NCI-H774 (cell line): ENCODE measurements around the gene BAIAP2.

Experiments
- DNase-seq: peaks from one replicate; lab custom pipeline; 2025; lab: John Stamatoyannopoulos, UW

Gene BAIAP2

DNA sequence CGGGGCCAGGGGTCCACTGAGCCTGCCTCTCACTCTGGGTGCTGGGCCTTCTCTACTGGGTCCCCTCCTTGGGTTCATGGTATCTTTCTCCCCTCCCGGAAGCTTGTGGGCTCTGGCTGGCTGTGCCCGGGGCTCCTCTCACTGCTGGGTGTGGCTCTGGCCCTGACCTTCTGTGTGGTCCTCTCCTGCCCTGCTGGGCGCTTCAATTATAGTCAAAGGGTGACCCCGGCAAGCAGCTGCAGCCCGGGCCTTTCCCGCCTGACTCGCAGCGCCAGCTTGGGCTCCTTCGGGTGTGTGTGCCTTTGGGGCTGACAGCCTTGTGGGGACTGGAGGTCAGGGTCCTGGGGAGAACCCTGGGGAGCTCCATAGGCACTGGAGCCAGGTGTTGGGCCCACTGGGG, 76.1 kb downstream of the BAIAP2 start:
- no peak for DNase-seq

DNA sequence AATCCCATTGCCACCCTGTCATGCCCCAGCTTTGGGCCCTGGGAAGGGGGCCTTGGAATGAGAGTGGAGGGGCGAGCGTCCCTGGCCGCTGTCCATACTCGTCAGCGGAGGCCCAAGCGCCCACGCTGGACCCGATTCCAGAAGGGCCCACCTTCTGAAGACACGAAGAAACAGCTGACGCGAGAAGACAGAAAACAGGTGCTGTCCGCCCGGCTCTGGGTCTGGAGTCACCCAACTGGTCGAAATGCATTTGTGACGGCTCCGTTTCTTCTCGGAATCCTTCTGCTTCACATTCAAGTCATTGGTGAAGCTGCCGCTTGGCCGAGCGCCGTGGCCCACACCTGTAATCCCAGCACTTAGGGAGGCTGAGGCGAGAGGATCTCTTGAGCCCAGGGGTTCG, 77.5 kb downstream of the BAIAP2 start:
- no peak for DNase-seq

DNA sequence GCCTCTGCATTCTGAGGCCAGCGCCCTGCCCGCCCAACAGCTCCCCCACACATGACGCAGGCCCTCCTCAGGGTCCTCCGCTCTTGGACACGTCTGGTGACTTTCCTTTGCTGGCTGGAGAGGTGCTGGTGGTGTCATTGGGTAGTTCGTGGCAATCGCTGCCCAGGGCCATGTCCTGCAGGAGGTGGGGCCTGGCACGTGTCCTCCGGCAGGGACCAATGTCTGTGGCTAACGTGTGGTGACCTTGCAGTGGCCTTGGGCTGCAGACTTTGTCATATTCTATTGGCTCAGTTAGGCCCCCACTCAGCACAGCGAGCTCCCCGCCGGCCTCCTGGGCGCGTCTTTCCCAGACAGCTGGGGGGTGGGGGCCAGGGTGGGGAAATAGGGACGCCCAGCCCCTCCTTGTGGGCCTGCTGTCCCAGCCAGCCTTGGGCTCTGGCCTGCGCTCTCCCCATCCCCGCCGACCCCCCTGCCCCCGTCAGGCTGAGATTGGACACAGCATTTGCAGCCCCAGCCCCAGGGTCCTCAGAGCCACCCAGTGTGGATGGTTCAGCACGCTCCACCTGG, 78.3 kb downstream of the BAIAP2 start:
- no peak for DNase-seq

DNA sequence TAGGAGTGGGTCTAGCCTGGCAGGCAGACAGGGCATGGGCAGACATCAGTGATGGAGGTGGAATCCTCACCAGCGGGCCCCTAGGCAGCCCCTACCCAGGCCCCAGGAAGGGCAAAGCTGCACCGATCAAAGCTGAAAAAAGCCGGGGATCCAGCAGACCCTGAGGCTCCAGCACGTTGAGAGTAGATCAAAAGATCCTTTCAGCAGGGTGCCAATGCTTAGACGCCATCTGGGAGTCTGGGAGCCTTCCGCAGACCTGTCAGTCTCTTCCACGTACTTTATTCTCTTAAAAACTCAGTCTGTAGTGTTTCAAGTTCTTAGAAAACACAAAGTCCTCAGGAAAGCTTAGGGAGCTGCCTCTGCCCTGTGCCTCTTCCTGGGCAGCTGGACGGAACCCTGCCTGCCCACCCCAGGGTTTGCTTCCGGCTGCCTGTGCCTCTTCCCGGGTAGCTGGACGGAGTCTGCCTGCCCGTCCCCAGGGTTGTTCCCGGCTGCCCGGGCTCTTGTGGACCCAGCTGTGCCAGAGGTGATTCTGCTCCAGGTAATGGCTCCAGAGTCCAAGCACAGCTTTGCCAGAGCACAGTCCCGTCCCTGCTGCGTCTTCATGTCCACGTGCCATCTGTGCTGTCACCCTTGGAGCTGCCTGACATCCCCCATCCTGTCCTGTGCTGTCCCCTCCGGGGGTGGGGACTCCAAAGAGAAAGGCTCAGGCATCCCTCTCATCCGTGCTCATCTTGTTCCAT, 79.6 kb downstream of the BAIAP2 start:
- no peak for DNase-seq

DNA sequence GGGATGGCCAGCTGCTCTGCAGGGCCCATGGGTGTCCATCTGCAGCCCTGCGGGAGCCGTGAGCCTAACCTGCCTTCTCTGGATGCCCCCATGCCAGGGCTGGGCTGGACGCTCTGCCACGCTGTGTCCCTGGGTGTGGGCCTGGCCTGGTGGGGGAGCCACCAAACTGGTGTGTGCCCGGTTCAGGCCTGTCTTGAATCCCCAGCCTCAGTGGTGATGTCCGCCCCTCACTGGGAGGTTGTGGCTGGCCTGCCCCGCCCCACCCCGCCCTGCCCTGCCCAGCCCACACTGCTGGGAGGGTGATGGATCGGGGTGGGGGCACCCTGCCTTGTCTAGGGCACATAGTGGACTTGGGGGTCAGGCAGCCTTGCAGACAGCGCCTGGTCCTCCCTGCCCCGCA, 80.3 kb downstream of the BAIAP2 start:
- no peak for DNase-seq

DNA sequence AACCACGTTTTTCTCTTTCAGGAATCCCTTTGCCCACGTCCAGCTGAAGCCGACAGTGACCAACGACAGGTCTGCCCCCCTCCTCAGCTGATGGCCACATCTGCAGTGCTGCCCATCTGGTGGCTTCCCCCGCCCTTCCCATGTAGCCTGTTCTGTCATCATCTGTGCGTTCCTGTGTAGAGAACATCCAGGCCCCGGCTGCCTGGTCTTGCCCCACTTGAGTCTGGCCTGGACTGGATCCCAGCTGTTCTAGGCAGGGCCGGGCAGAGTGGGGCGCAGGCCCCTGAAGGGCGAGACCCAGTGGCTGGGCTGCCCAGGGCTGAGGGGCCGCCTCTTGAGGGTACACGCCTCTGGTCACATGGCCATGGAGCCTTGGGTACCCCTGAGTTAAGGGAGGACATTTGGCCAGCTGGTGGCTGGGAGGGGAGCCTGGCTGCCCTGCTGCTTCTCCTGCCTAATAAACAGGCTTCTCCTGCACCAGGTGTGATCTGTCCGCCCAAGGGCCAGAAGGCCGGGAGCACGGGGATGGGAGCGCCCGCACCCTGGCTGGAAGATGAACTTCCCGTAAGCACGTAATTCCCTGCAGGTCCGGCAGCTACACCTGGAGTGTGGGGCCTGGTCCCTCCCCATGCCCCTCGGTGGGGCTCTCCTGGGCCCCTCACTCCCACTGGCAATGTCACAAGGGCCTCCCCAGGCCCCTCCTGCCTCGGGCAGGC, 81.0 kb downstream of the BAIAP2 start:
- DNase-seq = no peak

DNA sequence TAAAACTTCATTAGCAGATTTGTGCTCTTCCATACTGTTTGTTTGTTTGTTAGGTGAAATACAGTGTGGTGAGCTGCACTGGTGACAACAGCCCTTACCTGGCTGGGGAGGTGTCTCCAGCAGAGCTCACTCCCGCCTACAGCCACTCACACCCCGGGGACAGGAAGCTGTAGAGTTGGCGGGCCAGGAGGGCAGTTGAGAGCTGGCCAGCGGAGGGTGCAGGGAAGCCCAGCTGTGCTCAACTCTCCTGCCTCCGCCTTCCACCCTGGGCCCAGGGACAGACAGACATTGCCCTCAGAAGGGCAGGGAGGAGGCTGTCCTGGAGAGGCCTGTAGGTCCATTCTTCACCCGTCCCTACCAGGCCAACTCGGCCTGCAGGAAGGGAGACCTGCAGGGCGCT, 81.8 kb downstream of the BAIAP2 start:
- no peak for DNase-seq

DNA sequence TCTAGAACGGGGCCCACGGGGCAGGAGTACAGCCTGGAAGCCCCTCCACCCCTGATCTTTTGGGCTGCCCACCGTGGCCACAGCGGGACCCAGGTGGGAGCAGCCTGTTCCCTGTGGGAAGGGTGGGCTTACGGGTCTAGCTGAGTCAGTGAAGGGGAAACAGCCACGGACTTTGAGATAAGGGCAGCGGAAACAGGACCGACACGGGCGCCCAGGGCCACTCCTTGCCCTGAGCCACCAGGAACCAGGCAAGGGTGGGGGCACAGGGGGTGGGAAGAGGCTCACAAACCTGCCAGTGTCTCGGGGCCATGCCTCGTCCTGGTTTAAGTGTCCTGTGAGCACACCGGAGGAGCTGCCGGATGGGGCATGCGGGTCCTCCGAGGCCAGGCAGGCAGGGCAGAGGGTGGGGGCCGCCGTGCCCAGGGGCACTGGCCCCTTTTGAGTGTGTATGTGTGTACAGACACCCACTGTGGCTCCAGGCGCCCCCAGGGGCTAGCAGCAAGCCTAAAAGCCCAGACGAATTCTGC, 82.8 kb downstream of the BAIAP2 start:
- DNase-seq = no peak

DNA sequence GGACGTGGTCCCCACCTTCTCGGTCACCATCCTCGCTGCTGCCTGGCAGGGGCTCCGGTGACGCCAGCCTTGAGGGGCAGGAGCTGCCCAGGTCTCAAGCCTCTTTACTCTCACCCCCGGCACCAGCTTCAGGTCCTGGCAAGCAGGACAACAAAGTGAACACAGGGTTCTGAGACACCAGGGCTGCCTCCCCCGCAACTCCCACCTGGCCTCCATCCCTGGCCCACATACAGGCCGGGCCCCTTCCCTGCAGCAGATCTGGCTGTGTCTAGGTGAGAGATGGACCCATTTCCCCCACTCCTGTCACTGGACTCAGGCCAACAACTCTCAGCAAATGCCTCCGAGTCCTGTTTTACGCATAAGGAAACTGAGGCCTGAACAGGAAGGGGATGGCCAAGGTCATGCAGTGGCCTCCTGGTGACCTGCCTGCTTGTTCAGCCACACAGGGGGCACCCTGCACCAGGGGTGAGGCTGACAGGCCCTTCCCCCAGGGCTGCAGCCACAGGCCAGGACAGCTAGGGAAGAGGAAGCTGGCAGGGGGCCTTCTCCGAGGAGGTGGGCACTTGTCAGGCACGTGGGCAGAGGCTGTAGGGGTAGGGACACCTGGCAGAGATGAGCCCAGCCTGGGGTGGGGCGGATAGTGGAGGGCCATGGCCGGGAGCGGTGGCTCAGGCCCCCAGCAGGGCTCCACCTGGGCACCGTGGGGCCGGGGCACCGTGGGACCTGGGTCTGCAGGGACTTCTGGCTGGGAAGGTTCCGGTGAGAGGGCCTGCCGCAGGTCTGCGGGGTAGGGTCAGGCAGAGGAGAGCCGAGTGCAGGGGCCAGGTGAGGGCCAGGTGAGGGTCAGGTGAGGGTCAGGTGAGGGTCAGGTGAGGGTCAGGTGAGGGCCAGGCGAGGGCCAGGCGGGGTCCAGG, 83.6 kb downstream of the BAIAP2 start:
- DNase-seq = no peak

DNA sequence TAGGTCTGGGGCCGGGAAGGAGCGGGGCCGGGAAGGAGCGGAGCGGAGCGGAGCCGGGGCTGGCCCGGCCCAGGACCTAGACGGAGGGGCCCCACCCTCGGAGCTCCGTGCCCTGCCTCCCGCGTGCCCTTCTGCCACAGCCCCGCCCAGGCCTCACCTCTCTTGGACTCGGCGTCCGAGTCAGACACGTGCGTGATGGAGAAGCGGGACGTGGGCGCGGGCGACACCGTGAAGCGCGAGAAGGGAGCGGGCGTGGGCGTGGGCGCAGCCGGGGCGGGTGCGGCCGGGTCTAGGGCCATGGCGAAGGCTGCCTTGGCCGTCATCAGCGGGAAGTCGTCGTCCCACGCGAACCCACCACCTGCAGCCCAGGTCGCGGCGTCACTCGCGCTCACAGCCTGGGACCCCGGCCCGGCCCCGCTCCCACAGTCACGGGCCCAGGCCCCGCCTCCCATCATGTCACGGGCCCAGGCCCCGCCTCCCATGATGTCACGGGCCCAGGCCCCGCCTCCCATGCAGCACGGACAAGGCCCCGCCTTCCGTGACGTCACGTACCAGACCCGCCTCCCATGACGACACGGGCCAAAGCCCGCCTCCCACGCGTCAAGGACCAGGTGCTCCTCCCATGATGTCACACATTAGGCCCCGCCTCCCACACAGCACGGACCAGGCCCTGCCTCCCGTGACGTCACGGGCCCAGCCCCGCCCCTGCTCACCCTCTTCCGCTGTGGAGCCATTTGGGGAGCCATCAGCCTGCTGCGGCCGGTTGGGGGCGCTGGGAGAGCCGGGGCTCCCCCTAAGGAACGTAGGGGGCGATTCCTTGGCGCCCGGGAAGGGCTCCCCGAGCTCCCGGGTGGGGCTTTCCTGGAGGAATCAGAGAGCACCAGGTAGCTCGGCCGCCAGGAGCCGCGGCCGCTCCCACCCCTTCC, 84.5 kb downstream of the BAIAP2 start:
- DNase-seq = peak; percentile 48

DNA sequence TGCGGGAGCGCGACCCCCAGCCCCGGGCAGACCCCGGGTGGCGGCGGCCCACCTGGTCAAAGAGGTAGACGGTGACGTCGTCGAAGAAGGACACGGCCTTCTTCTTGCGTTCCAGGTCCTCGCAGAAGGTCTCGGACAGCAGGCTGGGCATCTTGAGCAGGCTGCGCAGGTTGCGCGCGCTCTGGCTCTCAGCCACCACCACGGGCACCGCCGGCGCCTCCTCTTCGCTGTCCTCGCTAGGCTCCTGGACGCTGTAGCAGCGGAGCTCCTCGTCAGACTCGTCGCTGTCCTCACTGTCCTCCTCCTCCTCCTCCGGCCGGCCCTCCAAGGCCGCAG, 85.2 kb downstream of the BAIAP2 start:
- no peak for DNase-seq

DNA sequence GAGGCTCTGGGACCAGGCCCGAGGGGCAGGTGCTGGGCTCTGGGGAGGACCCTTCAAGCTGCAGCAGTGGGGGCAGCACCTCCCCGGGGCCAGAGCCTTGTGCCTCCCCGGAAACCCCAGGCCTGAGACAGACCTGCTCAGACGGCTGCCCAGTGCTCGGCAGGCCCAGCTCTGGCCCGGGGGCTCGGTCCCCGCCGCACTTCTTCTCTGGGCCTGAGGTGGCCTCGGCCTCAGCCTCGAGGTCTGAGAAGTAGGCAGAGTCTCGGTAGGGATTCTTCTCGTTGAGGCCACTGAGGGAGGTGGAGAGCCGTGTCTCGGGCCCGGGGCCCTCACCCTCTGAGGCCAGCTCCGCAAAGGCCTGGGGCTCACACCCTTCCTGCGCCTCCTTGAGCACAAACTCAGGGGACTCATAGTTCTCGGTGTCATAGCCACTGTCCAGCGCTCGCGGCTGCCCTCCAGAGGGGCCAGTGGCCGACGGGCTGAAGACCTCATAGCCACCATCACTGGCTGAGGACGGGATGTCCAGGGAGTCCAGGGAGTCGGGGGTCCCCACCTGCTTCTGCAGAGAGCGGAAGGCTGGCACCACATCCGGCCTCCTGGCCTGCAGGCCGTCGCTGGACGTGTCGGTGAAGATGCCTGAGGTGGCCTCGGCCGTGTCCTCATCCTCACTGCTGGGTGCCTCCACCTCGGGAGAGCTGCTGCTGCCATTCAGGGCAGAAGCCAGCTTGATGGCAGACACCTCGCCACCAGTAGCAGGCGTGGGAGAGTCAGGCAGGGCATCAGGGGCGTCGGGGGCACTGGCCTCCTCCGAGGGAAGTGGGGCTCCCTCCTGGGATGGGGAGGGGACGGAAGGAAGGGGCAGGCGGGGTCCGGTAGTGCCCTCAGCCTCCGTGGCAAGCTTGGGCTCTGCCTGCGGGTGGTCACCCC, 86.0 kb downstream of the BAIAP2 start:
- DNase-seq = no peak

DNA sequence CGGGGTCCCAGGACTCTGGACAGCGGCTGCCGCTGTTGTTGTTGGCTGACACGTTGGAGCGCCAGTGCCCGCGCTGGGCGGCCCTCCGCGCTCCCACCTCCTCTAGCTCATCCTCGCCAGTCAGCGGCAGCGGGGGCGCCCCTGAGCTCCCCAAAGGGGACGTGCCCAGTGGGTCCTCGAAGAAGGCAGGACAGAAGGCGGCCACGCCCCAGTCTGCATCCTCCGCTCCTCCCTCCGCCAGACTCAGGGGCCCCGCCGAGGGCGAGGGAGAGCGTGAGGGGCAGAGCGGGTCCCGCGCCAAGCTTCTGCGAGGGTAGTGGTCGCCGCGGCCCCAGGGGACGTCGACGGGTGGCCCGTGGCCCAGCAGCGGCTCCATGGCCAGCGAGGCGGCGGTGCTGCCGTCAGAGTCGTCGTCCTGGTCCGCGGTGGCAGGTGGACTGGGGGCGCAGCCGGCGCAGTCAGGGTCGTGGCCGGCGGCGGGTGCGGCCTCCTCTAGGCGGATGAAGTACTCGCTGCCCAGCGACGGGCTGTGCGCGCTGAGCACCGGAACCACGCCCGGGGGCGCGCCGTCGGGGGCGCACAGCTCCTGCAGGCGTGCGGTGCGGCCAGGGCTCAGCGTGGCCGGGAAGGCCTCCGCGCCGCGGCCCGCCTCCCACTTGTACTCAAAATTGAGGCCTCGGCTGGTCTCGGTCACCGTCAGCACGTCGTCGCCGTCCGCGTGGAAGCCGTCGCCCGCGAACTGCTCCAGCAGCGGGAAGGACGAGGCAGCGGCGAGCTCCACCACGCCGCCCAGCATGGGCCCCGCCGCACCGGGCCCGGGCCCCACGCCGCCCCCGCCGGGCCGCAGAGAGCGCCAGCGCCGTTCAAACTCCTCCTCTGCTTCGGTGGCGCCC, 87.1 kb downstream of the BAIAP2 start:
- DNase-seq = no peak

DNA sequence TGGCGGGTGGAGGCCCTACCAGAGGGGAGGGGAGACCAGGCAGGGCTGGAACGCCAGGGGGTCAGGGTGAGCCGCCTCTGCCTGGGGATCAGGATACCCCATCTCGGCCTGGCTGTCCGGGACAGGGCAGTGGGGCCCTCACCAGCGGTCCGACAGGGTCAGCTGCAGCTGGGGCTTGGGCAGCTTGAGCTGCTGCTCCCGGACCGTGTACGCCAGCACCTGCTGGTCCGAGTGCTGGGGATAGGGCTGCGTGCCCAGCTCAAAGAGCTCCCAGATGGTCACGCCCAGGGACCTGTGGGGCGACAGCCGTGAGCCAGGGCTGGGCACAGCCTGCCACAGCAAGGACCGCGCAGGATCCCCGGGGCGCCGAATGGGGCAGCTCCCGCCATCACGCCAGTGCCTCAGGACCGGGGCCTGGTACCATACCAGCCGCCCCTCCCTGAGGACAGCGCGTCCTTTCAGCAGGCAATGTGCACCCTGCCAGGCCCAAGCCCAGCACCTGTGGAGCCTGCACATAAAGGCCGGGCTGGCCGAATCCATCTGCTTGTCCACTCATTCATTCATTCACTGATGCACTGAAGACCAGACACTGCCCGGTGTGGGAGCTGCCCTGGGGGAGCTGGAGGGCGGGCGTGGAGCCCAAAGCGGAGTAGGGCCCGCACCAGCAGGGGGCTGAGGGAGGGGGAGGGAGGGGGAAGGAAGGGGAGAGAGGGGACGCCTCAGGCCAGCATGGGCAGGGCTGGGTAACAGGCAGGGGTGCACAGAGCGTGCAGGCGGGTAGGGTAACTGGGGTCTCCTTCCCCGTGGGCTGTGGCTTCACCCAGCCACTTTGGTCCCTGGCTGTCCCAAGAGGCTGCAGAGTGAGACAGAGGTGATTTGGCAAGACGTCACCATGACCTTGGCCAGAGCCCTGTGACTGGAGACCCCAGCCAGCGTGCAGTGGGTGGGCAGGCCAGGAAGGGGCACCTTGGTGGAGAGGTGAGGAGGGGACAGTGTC, 88.4 kb downstream of the BAIAP2 start:
- DNase-seq = no peak

DNA sequence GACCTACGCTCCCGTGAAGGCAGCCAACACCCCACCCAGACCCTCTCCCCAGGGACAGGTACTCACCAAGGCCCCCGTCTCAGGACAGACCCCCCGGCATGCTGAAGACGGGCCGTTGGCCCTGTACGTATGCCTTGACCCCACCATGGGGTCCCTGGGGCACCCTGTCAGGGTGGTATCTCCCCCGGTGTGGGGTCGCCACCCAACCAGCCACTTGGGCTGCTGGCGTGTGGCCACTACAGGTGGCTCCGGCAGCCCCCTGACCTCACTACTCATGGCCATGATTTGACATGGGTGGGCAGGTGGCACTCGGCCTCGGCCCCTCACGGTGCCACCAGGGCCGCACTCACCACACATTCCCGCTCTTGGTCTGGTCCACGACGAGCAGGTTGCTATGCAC, 89.4 kb downstream of the BAIAP2 start:
- DNase-seq = no peak

DNA sequence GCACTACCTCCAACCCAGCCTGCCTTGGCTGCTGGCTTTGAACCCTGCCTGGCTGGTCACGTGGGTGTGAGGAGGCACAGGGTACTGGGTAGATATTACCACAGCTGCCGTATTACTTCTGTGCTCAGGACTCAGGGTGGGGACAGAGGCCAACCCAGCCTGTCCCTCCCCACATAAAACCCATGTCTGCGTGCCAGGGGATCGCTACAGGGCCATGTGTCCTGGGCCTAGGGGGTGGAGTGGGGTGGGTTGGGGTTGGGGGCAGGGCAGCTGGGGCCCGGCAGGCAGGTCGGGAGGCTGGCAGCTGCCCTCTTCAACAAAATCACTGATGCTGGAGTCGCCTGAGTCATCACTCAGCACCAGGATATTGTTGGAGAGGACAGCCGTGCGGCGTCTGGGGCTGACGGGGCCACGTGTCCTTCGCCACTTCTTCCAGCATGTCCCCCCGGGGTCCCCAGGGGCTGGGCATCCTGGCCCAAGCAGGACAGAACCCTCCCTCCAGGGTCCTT, 90.7 kb downstream of the BAIAP2 start:
- DNase-seq = no peak
